Common myeloid progenitor, CD34-positive (primary cell): ENCODE results near the gene SSBP2.

Experiments used
- CTCF ChIA-PET: fragments of 350-600 bp; sonication (Branson Sonifier 250); formaldehyde crosslinking; loops from one replicate; lab custom pipeline; 2021; ENCODE audit warnings: antibody characterized with exemption; lab: Charles Lee
- POLR2A ChIA-PET: fragments of 350-600 bp; sonication (Branson Sonifier 250); formaldehyde crosslinking; loops from one replicate; lab custom pipeline; 2021; ENCODE audit warnings: antibody characterized with exemption; lab: Charles Lee
- DNase-seq, 3 donors: peaks; one replicate each; pipeline versions ENCODE4 v3.0.0 to v3.0.0-alpha.2; 2013
- H3K27ac ChIP-seq, 2 experiments: 1 replicate in 1 of 2; 2 replicates in 1 of 2; pipeline ENCODE4 v1.7.0; 2013; ENCODE audit warnings: inconsistent platforms in 2 of 2, low read length in 2 of 2, mild to moderate bottlenecking in 2 of 2, low read depth in 1 of 2, moderate library complexity in 1 of 2; ENCODE audit not compliant: severe bottlenecking in 2 of 2, insufficient read depth in 1 of 2, poor library complexity in 1 of 2
- H3K27me3 ChIP-seq, 5 experiments: replicated peaks in 2 of 5; 1 replicate in 3 of 5; 2 replicates in 2 of 5; pipeline versions ENCODE4 v1.6.1 to v1.7.0; 2013; ENCODE audit warnings: low read length in 4 of 5, mild to moderate bottlenecking in 2 of 5, moderate library complexity in 2 of 5, inconsistent platforms in 1 of 5; ENCODE audit not compliant: insufficient read depth in 5 of 5, control insufficient read depth in 4 of 5
- H3K36me3 ChIP-seq, 4 experiments: 1 replicate in 2 of 4; 2 replicates in 2 of 4; pipeline versions ENCODE4 v1.6.1 to v1.7.0; 2013; ENCODE audit warnings: low read length in 3 of 4, control low read depth in 1 of 4, mild to moderate bottlenecking in 1 of 4; ENCODE audit not compliant: control insufficient read depth in 4 of 4, insufficient read depth in 4 of 4
- H3K4me1 ChIP-seq, 4 experiments: 1 replicate in 3 of 4; 2 replicates in 1 of 4; pipeline versions ENCODE4 v1.6.1 to v1.7.1; 2013; ENCODE audit warnings: low read length in 3 of 4, mild to moderate bottlenecking in 3 of 4, control low read depth in 1 of 4, inconsistent platforms in 1 of 4, moderate library complexity in 1 of 4; ENCODE audit not compliant: control insufficient read depth in 4 of 4, insufficient read depth in 4 of 4; ENCODE audit errors: control extremely low read depth in 1 of 4
- H3K4me3 ChIP-seq, 7 experiments: 1 replicate in 4 of 7; 2 replicates in 3 of 7; pipeline versions ENCODE4 v1.5.1 to v1.7.0; 2013; ENCODE audit warnings: mild to moderate bottlenecking in 7 of 7, low read length in 6 of 7, moderate library complexity in 6 of 7, inconsistent platforms in 2 of 7, low read depth in 2 of 7, control low read depth in 1 of 7; ENCODE audit not compliant: insufficient read depth in 4 of 7, control insufficient read depth in 1 of 7; ENCODE audit errors: extremely low read depth in 1 of 7
- H3K9me3 ChIP-seq, 5 experiments: 1 replicate in 4 of 5; 2 replicates in 1 of 5; pipeline versions ENCODE4 v1.6.1 to v1.7.1; 2013; ENCODE audit warnings: low read length in 4 of 5, mild to moderate bottlenecking in 2 of 5, inconsistent platforms in 1 of 5, low read depth in 1 of 5, moderate library complexity in 1 of 5; ENCODE audit not compliant: control insufficient read depth in 4 of 5, insufficient read depth in 2 of 5; ENCODE audit errors: control extremely low read depth in 1 of 5
- WGBS: methylation state at CpG from one replicate; pipeline ENCODE4 v1.1.5; 2013; ENCODE audit not compliant: insufficient coverage; 5-methylcytosine and 5-hydroxymethylcytosine counted together

SSBP2 gene

GRCh38 chr5:81642210-81642609, 108.7 kb downstream of the SSBP2 start:
- CTCF ChIA-PET, result no interaction called here
- Histone ChIP-seq H3K27me3 (no peaks in the 10 kb centered on the region), H3K27ac (no peak overlapping the region), H3K9me3 (peaks cover 0 to 4% (median 0%) of the 10 kb centered on the region in 5 experiments), H3K36me3 (peaks cover 4 to 29% (median 13%) of the 10 kb centered on the region in 4 experiments), H3K4me1 (peaks cover 0 to 23% (median 6%) of the 10 kb centered on the region in 4 experiments), H3K4me3 (no peak overlapping the region)
- POLR2A ChIA-PET, result interaction anchor here (0.6 kb wide), 1 partner anchor 9 kb away, joined by 3 read pairs; no protein-coding TSS in a partner anchor
- no peak for DNase-seq

GRCh38 chr5:81639556-81639955, 111.3 kb downstream of the SSBP2 start:
- Histone ChIP-seq H3K9me3 (no peaks in the 10 kb centered on the region), H3K27ac (no peak overlapping the region), H3K27me3 (no peaks in the 10 kb centered on the region), H3K36me3 (peaks cover 4 to 20% (median 9%) of the 10 kb centered on the region in 4 experiments), H3K4me3 (no peak overlapping the region), H3K4me1 (peaks cover 5 to 44% (median 15%) of the 10 kb centered on the region in 4 experiments)
- no peak for DNase-seq
- POLR2A ChIA-PET, result no interaction called here
- WGBS, result no CpG with 5 or more reads among the region's 1 CpG
- CTCF ChIA-PET, result no interaction called here

GRCh38 chr5:81638471-81638870, 112.4 kb downstream of the SSBP2 start:
- no CpG with 5 or more reads among the region's 1 CpG for WGBS
- no peaks in the 10 kb centered on the region for H3K9me3 ChIP-seq
- peak overlapping the region in 1 of 2 experiments; percentile 31 for H3K27ac ChIP-seq
- H3K27me3 ChIP-seq, result no peaks in the 10 kb centered on the region
- no peak for DNase-seq
- H3K36me3 ChIP-seq, result peaks cover 2 to 16% (median 6%) of the 10 kb centered on the region in 4 experiments
- CTCF ChIA-PET, result no interaction called here
- H3K4me1 ChIP-seq, result peaks cover 14 to 55% (median 25%) of the 10 kb centered on the region in 4 experiments
- no peak overlapping the region for H3K4me3 ChIP-seq
- POLR2A ChIA-PET, result interaction anchor here (0.6 kb wide), 1 partner anchor 54 kb away, joined by 9 read pairs; no protein-coding TSS in a partner anchor

GRCh38 chr5:81633891-81634290, 117.0 kb downstream of the SSBP2 start:
- Histone ChIP-seq H3K4me3 (peak overlapping the region in 2 of 7 experiments; percentile 10 to 22), H3K27me3 (no peaks in the 10 kb centered on the region), H3K27ac (peak overlapping the region in 1 of 2 experiments; percentile 67), H3K4me1 (peaks cover 45 to 75% (median 54%) of the 10 kb centered on the region in 4 experiments), H3K36me3 (peaks cover 4 to 12% (median 8%) of the 10 kb centered on the region in 4 experiments), H3K9me3 (no peaks in the 10 kb centered on the region)
- peak in 1 of 3 donors; percentile 35 for DNase-seq
- ChIA-PET POLR2A (no interaction called here), CTCF (interaction anchor here (1.2 to 1.5 kb wide), 2 partner anchors 45 to 107 kb away, joined by 3 read pairs; no protein-coding TSS in a partner anchor)
- 38% methylated on average over 2 of the region's 4 CpGs for WGBS

GRCh38 chr5:81633471-81633870, 117.4 kb downstream of the SSBP2 start:
- WGBS, result 95% methylated on average over 3 of the region's 3 CpGs
- peaks cover 45 to 76% (median 54%) of the 10 kb centered on the region in 4 experiments for H3K4me1 ChIP-seq
- POLR2A ChIA-PET, result interaction anchor here (0.8 kb wide), 1 partner anchor 20 kb away, joined by 3 read pairs; no protein-coding TSS in a partner anchor
- H3K36me3 ChIP-seq, result peaks cover 4 to 15% (median 10%) of the 10 kb centered on the region in 4 experiments
- no peaks in the 10 kb centered on the region for H3K27me3 ChIP-seq
- no peaks in the 10 kb centered on the region for H3K9me3 ChIP-seq
- H3K27ac ChIP-seq, result peak overlapping the region in 1 of 2 experiments; percentile 67
- CTCF ChIA-PET, result interaction anchor here (0.6 to 1.5 kb wide), 3 partner anchors 10 to 108 kb away, joined by 3 read pairs; no protein-coding TSS in a partner anchor
- no peak for DNase-seq
- H3K4me3 ChIP-seq, result no peak overlapping the region

- CTCF ChIA-PET, result interaction anchor here (0.6 to 1.5 kb wide), 3 partner anchors 9 to 108 kb away, joined by 3 read pairs; no protein-coding TSS in a partner anchor
- DNase-seq, result no peak
- POLR2A ChIA-PET, result interaction anchor here (0.8 kb wide), 1 partner anchor 21 kb away, joined by 3 read pairs; no protein-coding TSS in a partner anchor
Measured at GRCh38 chr5:81632679-81633078, 118.2 kb downstream of the SSBP2 start.

GRCh38 chr5:81631621-81632020, 119.3 kb downstream of the SSBP2 start:
- ChIA-PET POLR2A (interaction anchor here (0.8 kb wide), 1 partner anchor 30 kb away, joined by 4 read pairs; no protein-coding TSS in a partner anchor), CTCF (interaction anchor here (0.9 to 1.4 kb wide), 3 partner anchors 13 to 148 kb away, joined by 3 to 4 read pairs (median 3); no protein-coding TSS in a partner anchor)
- Histone ChIP-seq H3K9me3 (peaks cover 0 to 3% (median 0%) of the 10 kb centered on the region in 5 experiments), H3K4me3 (peak overlapping the region in 2 of 7 experiments; percentile 19 to 34), H3K27me3 (no peaks in the 10 kb centered on the region), H3K36me3 (peaks cover 6 to 24% (median 14%) of the 10 kb centered on the region in 4 experiments), H3K27ac (peak overlapping the region; percentile 68 to 86), H3K4me1 (peaks cover 45 to 80% (median 54%) of the 10 kb centered on the region in 4 experiments)
- no CpG with 5 or more reads among the region's 1 CpG for WGBS
- no peak for DNase-seq

More at GRCh38 chr5:81632679-81633078, 118.2 kb downstream of the SSBP2 start:
- Histone ChIP-seq H3K4me3 (no peak overlapping the region), H3K4me1 (peaks cover 45 to 80% (median 53%) of the 10 kb centered on the region in 4 experiments), H3K27me3 (no peaks in the 10 kb centered on the region), H3K9me3 (peaks cover 0 to 3% (median 0%) of the 10 kb centered on the region in 5 experiments), H3K36me3 (peaks cover 6 to 22% (median 15%) of the 10 kb centered on the region in 4 experiments), H3K27ac (peak overlapping the region in 1 of 2 experiments; percentile 47)
